ENCODE results near the gene RANBP3L. TPM values are rescaled to one million over a fixed set of nuclear protein-coding genes. Genes with fewer than 3 reads are reported as not detected.

Gene RANBP3L
- total and polyA plus RNA-seq, 2 donors from 2014 or later: 7.1 to 8.7 TPM

DNA sequence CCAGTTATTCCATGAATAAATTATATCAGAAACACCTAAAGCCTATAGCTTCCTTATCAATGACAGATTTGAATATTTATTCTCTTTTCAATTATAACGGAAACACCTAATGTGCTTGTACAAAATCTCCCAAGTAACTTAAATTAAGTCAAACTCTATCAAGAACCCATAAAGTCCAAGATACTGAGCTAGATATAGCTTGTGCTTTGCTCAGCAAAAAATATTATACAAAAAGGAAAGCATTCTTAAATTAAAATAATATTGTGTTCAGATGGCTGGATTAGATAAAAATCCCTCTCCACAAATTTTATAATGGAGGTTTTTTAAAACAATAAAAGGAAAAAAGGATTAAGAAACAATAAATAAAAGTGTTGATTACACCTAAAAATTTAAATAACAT is 83.7 kb downstream of the RANBP3L start:
- H3K9me3 ChIP-seq (ENCODE audit: control insufficient read depth in 2 of 3, insufficient read depth in 1 of 3, low read length in 3 of 3): no peaks in the 10 kb centered on the region
- peaks cover 4 to 19% (median 8%) of the 10 kb centered on the region in 3 donors for H3K36me3 ChIP-seq (ENCODE audit: control insufficient read depth in 2 of 3, insufficient read depth in 3 of 3, low read length in 3 of 3)
- no peaks in the 10 kb centered on the region for H3K27me3 ChIP-seq (ENCODE audit: control insufficient read depth, insufficient read depth, low read length)
- DNase-seq: no peak
- no peak for FAIRE-seq
- H3K4me1 ChIP-seq (ENCODE audit: control insufficient read depth in 2 of 3, insufficient read depth in 2 of 3, low read depth in 1 of 3, low read length in 3 of 3): no peaks in the 10 kb centered on the region
- TF ChIP-seq, protein P1, sequence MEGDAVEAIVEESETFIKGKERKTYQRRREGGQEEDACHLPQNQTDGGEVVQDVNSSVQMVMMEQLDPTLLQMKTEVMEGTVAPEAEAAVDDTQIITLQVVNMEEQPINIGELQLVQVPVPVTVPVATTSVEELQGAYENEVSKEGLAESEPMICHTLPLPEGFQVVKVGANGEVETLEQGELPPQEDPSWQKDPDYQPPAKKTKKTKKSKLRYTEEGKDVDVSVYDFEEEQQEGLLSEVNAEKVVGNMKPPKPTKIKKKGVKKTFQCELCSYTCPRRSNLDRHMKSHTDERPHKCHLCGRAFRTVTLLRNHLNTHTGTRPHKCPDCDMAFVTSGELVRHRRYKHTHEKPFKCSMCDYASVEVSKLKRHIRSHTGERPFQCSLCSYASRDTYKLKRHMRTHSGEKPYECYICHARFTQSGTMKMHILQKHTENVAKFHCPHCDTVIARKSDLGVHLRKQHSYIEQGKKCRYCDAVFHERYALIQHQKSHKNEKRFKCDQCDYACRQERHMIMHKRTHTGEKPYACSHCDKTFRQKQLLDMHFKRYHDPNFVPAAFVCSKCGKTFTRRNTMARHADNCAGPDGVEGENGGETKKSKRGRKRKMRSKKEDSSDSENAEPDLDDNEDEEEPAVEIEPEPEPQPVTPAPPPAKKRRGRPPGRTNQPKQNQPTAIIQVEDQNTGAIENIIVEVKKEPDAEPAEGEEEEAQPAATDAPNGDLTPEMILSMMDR (IDR thresholded peaks at IDR 0.05; ENCODE audit: borderline replicate concordance, extremely low read depth, insufficient read depth): no peak
- H3K9ac ChIP-seq (ENCODE audit: low read length in 3 of 3): no peak overlapping the region
- intact Hi-C loops (cut with DNase I): no loop called here
- H3K4me3 ChIP-seq (ENCODE audit: low read length in 3 of 3): no peak overlapping the region
- H3K27ac ChIP-seq (ENCODE audit: low read depth in 2 of 2, low read length in 2 of 2): no peak overlapping the region

GRCh38 chr5:36217567-36217966 is 84.1 kb downstream of the RANBP3L start:
- intact Hi-C loops (cut with DNase I): no loop called here
- DNase-seq: no peak
- Histone ChIP-seq H3K9me3 (ENCODE audit: control insufficient read depth in 2 of 3, insufficient read depth in 1 of 3, low read length in 3 of 3) (no peaks in the 10 kb centered on the region), H3K9ac (ENCODE audit: low read length in 3 of 3) (no peak overlapping the region), H3K36me3 (ENCODE audit: control insufficient read depth in 2 of 3, insufficient read depth in 3 of 3, low read length in 3 of 3) (peaks cover 8 to 15% (median 8%) of the 10 kb centered on the region in 3 donors), H3K27ac (ENCODE audit: low read depth in 2 of 2, low read length in 2 of 2) (no peak overlapping the region), H3K27me3 (ENCODE audit: control insufficient read depth, insufficient read depth, low read length) (no peaks in the 10 kb centered on the region), H3K4me1 (ENCODE audit: control insufficient read depth in 2 of 3, insufficient read depth in 2 of 3, low read depth in 1 of 3, low read length in 3 of 3) (no peaks in the 10 kb centered on the region), H3K4me3 (ENCODE audit: low read length in 3 of 3) (no peak overlapping the region)
- no peak for FAIRE-seq
- TF ChIP-seq, protein P1 (IDR thresholded peaks at IDR 0.05; ENCODE audit: borderline replicate concordance, extremely low read depth, insufficient read depth): no peak

DNA sequence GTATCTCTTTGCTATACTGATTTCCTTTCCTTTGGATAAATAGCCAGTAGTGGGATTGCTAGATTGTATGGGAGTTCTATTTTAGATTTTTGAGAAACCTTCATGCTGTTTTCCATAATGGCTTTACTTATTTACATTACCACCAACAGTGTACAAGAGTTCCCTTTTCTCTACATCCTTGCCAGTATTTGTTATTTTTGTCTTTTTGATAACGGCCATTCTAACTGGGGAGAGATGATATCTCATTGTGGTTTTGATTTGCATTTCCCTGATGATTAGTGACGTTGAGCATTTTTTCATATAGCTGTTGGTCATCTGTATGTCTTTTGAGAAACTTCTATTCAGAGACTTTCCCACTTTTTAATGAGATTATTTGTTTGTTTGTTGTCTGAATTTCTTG is 85.8 kb downstream of the RANBP3L start:
- no peak overlapping the region for H3K9ac ChIP-seq (ENCODE audit: low read length in 3 of 3)
- H3K4me1 ChIP-seq (ENCODE audit: control insufficient read depth in 2 of 3, insufficient read depth in 2 of 3, low read depth in 1 of 3, low read length in 3 of 3): no peaks in the 10 kb centered on the region
- DNase-seq: no peak
- no peaks in the 10 kb centered on the region for H3K9me3 ChIP-seq (ENCODE audit: control insufficient read depth in 2 of 3, insufficient read depth in 1 of 3, low read length in 3 of 3)
- no peak overlapping the region for H3K4me3 ChIP-seq (ENCODE audit: low read length in 3 of 3)
- peaks cover 5 to 8% (median 8%) of the 10 kb centered on the region in 3 donors for H3K36me3 ChIP-seq (ENCODE audit: control insufficient read depth in 2 of 3, insufficient read depth in 3 of 3, low read length in 3 of 3)
- no peak for FAIRE-seq
- H3K27ac ChIP-seq (ENCODE audit: low read depth in 2 of 2, low read length in 2 of 2): no peak overlapping the region
- TF ChIP-seq, protein P1 (IDR thresholded peaks at IDR 0.05; ENCODE audit: borderline replicate concordance, extremely low read depth, insufficient read depth): no peak
- no peaks in the 10 kb centered on the region for H3K27me3 ChIP-seq (ENCODE audit: control insufficient read depth, insufficient read depth, low read length)
- intact Hi-C loops (cut with DNase I): no loop called here

DNA sequence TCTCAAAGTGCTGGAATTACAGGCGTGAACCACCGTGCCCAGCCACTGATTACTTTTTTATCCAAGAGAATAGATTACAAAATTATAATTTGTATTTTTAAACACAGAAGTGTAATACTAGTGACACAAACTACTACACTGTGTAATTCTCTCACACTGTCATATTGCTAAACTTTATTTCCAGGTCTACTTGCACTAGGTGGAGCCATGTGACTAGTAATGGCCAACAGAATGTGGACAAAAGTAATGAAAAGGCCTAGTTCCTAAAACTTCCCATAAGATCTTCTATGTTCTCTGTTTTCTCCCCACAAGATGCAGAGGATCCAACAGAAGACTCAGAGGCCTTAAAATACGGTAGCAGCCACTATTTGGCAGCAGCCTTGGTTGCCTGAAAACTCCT is 87.3 kb downstream of the RANBP3L start:
- H3K27me3 ChIP-seq (ENCODE audit: control insufficient read depth, insufficient read depth, low read length): no peaks in the 10 kb centered on the region
- no peaks in the 10 kb centered on the region for H3K4me1 ChIP-seq (ENCODE audit: control insufficient read depth in 2 of 3, insufficient read depth in 2 of 3, low read depth in 1 of 3, low read length in 3 of 3)
- H3K9ac ChIP-seq (ENCODE audit: low read length in 3 of 3): no peak overlapping the region
- no peaks in the 10 kb centered on the region for H3K9me3 ChIP-seq (ENCODE audit: control insufficient read depth in 2 of 3, insufficient read depth in 1 of 3, low read length in 3 of 3)
- intact Hi-C loops (cut with DNase I): no loop called here
- H3K27ac ChIP-seq (ENCODE audit: low read depth in 2 of 2, low read length in 2 of 2): no peak overlapping the region
- FAIRE-seq (no peak), DNase-seq (peak in 1 of 5 donors; percentile 12)
- no peak overlapping the region for H3K4me3 ChIP-seq (ENCODE audit: low read length in 3 of 3)
- H3K36me3 ChIP-seq (ENCODE audit: control insufficient read depth in 2 of 3, insufficient read depth in 3 of 3, low read length in 3 of 3): peaks cover 2 to 8% (median 4%) of the 10 kb centered on the region in 3 donors
- TF ChIP-seq, protein P1 (IDR thresholded peaks at IDR 0.05; ENCODE audit: borderline replicate concordance, extremely low read depth, insufficient read depth): peak; percentile 20

Data from kidney (tissue), 14 donors.